Keratinocyte (primary cell): ENCODE results near the gene SMPD3.

Experiments used
- CTCF ChIP-seq, 3 experiments: IDR thresholded peaks in 1 of 3; conservative IDR thresholded peaks in 1 of 3; optimal IDR thresholded peaks in 1 of 3; 2 replicates in 2 of 3; 3 replicates in 1 of 3; pipeline versions ENCODE3 to v1.5.1; 2011; ENCODE audit warnings: low read length in 3 of 3, mild to moderate bottlenecking in 3 of 3, moderate library complexity in 2 of 3, control low read depth in 1 of 3, inconsistent platforms in 1 of 3; ENCODE audit not compliant: insufficient read depth in 2 of 3; ENCODE audit errors: extremely low read depth in 1 of 3
- EZH2 ChIP-seq: IDR thresholded peaks from one replicate; pipeline ENCODE4 v1.6.1; 2012; ENCODE audit warnings: inconsistent platforms, mild to moderate bottlenecking, low read length, moderate library complexity

DNA sequence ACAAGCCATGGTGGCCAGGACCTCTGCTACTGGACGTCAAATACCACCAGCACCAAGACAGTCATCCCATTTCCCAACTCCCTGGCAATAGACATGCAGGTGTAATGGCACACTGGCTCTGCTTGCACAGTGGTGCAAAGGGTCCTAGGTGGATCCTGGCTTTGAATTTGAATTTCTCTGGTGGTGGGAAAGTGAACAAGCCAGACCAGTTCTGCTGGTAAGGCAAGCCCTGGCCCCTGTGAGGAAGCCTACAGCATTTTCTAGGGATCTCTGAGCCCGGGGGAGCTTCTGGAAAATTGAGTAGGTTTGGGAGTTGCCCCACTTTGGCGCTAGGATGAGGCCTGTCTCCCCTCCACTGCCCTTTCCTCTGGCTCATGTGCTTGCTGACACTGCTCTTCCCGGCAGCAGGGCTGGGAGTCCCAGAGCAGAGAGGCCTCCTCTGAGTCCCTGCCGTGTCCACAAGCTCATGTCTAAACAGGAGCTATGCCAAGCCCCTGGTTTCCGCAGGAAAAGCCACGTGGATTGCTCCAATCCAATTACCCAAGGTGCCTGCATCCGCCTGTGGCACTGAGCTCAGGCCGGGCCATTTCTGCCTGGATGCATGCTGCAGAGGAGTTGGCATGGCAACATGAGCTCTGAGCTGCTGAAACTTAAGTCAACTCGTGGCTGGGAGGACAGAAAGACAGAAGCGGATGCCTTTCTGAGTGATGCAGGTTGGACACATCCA lies 70.5 kb downstream of the SMPD3 start:
- TF ChIP-seq CTCF (optimal IDR thresholded peaks at IDR 0.05 in 1 of 3, IDR thresholded peaks at IDR 0.05 in 1 of 3, conservative IDR thresholded peaks at IDR 0.05 in 1 of 3; ENCODE audit: extremely low read depth in 1 of 3, insufficient read depth in 2 of 3, low read length in 3 of 3) (no peak), EZH2 (no peak)
